GM12891 (cell line): Measurements from ENCODE around the gene AHRR.

Experiments used
- DNase-seq: peaks from one replicate; pipeline ENCODE4 v3.0.0; 2011; ENCODE audit warnings: low spot score; ENCODE audit not compliant: insufficient read length
- FAIRE-seq: peaks from 2 replicates; lab custom pipeline; 2011; peaks lifted over from hg19 to GRCh38; lab: Jason Lieb, UNC
- PAX5 ChIP-seq: IDR thresholded peaks from 2 replicates; pipeline ENCODE4 v1.6.1; 2011; ENCODE audit warnings: low read length, moderate library complexity, mild to moderate bottlenecking; ENCODE audit not compliant: insufficient read depth, severe bottlenecking
- POLR2A ChIP-seq: IDR thresholded peaks from 2 replicates; pipeline ENCODE4 v1.6.1; 2011; ENCODE audit warnings: low read depth, low read length, control low read depth
- POLR2AphosphoS5 ChIP-seq: IDR thresholded peaks from 2 replicates; pipeline ENCODE4 v1.6.1; 2011; ENCODE audit warnings: low read depth, low read length, control low read depth
- POU2F2 ChIP-seq: IDR thresholded peaks from 2 replicates; pipeline ENCODE4 v1.6.1; 2011; ENCODE audit warnings: low read depth, mild to moderate bottlenecking, control low read depth, low read length, moderate library complexity
- SPI1 ChIP-seq: IDR thresholded peaks from 2 replicates; pipeline ENCODE4 v1.6.1; 2011; ENCODE audit warnings: low read depth, low read length, control low read depth
- TAF1 ChIP-seq: IDR thresholded peaks from 2 replicates; pipeline ENCODE4 v1.6.1; 2011; ENCODE audit warnings: low read depth, low read length, control low read depth

Gene AHRR

GRCh38 chr5:321726-322251 is 275 bp downstream of the AHRR start:
- DNase-seq: no peak
- peak; percentile 23 for FAIRE-seq
- TF ChIP-seq PAX5 (no peak), POLR2AphosphoS5 (0 out of 2 replicates have a peak, but pooled peaks have one; percentile 30), POLR2A (peak; percentile 48)

GRCh38 chr5:322281-322941 is 897 bp downstream of the AHRR start:
- FAIRE-seq: peak; percentile 20
- DNase-seq: no peak

DNA sequence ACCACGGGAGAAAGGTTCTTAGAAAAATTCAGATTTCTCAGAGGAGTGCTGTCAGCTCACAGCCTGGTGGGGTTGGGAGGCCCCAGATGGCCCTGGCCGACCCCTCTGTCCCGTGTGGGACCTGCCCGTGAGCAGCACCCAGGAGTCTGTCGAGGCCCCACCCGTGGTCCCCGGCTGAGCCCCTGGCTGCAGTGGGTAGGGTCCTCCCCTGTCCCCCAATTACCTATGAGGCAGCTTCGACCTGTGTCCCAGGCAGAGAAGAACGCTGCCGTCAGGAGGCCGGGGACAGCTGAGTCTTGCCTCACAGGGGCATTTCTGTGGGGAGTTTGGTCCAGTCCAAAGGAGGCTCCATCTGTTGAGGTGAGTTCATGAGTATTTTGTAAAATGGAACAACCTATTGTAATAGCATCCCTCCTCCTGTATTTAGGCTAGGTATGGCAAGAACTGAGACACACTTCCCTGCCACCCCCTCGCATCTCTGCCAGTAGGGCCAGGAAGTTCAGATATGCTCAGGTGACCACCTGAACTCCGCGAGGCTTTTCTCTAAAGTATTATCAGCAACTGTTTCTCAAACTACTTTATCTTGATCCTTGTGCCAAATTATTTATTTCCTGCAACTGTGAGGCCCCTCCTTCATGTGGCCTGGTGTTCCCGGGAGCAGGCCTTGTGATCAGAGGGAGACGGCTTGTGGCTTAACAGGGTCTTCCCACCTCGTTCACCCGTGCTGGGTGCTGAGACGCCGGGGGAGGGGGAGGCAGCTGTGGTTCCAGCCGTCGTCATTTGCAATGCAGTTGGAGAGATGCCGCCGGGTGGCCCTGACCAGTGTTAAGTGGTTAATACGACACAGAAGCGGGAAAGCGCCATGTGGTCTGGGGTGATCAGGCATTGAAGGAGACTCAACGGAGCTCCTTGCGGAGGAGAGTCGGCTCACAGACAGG is 1.7 kb downstream of the AHRR start:
- TF ChIP-seq POU2F2 (no peak), PAX5 (no peak), POLR2AphosphoS5 (no peak)
- DNase-seq (no peak), FAIRE-seq (peak; percentile 82)

More at GRCh38 chr5:322281-322941, 897 bp downstream of the AHRR start:
- TF ChIP-seq TAF1 (no peak), SPI1 (0 out of 2 replicates have a peak, but pooled peaks have one; percentile 10)

DNA sequence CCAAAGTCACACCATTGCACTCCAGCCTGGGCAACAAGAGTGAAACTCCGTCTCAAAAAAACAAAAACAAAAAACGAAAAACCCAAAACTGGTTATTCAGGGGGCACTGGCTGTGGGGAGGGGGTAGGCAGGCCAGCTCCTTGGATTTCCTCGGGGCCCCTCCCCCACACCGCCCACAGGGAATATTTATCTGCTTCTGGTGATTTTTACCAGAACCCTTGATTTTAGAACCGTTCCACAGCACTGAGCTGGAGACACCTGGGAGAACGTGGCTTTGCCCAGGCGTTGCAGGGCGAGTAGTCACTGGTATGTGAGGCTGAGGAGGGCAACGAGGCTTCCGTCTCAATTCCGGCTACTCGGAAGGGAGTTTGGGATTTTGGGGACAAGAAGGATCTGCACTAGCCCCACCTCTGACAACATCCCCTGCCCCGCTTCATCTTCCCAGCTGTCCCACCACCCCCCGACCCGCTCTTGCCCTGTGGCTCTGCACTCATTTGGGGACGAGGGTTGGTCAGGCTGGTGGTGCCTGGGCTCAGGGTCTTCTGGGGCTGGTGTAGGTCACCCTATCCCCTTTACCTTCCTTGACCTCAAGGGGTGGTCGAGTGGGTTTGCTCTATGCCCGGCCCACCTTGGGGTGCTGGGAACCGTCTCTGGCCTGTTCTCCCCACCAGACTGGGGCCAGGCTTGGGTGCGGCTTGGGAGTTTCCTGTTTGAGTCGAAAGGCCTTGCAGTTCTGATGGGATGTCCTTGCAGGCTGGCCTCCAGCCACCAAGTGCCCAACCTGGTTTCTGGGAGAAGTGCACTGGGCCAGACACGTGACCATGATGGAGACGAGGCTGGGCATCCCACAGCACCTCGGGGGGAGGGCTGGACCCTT is 3.5 kb downstream of the AHRR start:
- TF ChIP-seq POLR2A: no peak
- peak; percentile 19; the same call in 1 of the 2 replicates for TF ChIP-seq POLR2AphosphoS5
- DNase-seq (no peak), FAIRE-seq (peak; percentile 51)

- FAIRE-seq: no peak
- TF ChIP-seq POLR2AphosphoS5 (no peak), POU2F2 (no peak), PAX5 (no peak), POLR2A (no peak), SPI1 (no peak), TAF1 (no peak)
- DNase-seq: no peak
Measured at GRCh38 chr5:326109-326508, 4.6 kb downstream of the AHRR start.

GRCh38 chr5:329121-329735 is 7.7 kb downstream of the AHRR start:
- DNase-seq (no peak), FAIRE-seq (no peak)
- TF ChIP-seq POLR2A (no peak), TAF1 (no peak), POU2F2 (no peak), POLR2AphosphoS5 (no peak), SPI1 (no peak), PAX5 (no peak)

- DNase-seq: no peak
- no peak for TF ChIP-seq TAF1
- TF ChIP-seq SPI1: peak; percentile 59
- no peak for FAIRE-seq
Measured at GRCh38 chr5:329768-330167, 8.3 kb downstream of the AHRR start.

- FAIRE-seq (no peak), DNase-seq (no peak)
- TF ChIP-seq POLR2A (no peak), PAX5 (no peak), POU2F2 (no peak)
Measured at GRCh38 chr5:332843-333242, 11.3 kb downstream of the AHRR start.

DNA sequence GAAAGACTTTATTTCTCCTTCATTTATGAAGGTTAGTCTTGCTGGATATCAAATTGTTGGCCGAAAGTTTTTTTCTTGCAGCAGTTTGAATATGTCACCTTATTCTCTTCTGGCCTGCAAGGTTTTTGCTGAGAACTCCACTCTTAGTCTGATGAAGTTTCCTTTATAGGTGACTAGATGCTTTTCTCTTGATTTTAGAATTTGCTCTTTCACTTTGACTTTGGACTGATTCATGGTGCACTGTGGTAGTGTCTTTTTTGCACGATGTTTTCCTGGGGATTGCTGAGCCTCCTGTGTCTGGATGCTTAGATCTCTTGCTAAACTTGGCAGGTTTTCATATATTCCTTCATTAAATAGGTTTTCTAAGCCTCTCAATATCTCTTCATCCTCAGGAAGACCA is 12.4 kb downstream of the AHRR start:
- no peak for DNase-seq
- FAIRE-seq: peak; percentile 43
- TF ChIP-seq SPI1: no peak
- no peak for TF ChIP-seq POLR2A
- TF ChIP-seq PAX5: no peak
- TF ChIP-seq POLR2AphosphoS5: no peak
- TF ChIP-seq POU2F2: no peak
- no peak for TF ChIP-seq TAF1
